ENCODE data around the gene CHST10.

The CHST10 gene

GRCh38 chr2:100417711-100418124 is 250 bp upstream of the CHST10 start:
- DNase-seq (ENCODE audit: low read depth, low spot score), result no peak
- H3K27ac ChIP-seq, result no peak overlapping the region

GRCh38 chr2:100416397-100416934 is 1.0 kb downstream of the CHST10 start:
- no peak for DNase-seq (ENCODE audit: low read depth, low spot score)
- H3K27ac ChIP-seq, result no peak overlapping the region

GRCh38 chr2:100413571-100413970 is 3.9 kb downstream of the CHST10 start:
- no peak overlapping the region for H3K27ac ChIP-seq
- DNase-seq (ENCODE audit: low read depth, low spot score), result no peak

- DNase-seq (ENCODE audit: low read depth, low spot score), result no peak
- H3K27ac ChIP-seq, result no peak overlapping the region
These were observed 4.6 kb downstream of the CHST10 start for GRCh38 chr2:100412881-100413321.

- no peak overlapping the region for H3K27ac ChIP-seq
- no peak for DNase-seq (ENCODE audit: low read depth, low spot score)
These were observed 5.0 kb downstream of the CHST10 start for GRCh38 chr2:100412466-100412865.

- no peak overlapping the region for H3K27ac ChIP-seq
- no peak for DNase-seq (ENCODE audit: low read depth, low spot score)
These were observed 5.6 kb downstream of the CHST10 start for GRCh38 chr2:100411841-100412292.

GRCh38 chr2:100409975-100410647 is 7.4 kb downstream of the CHST10 start:
- H3K27ac ChIP-seq, result no peak overlapping the region
- no peak for DNase-seq (ENCODE audit: low read depth, low spot score)

- no peak for DNase-seq (ENCODE audit: low read depth, low spot score)
- no peak overlapping the region for H3K27ac ChIP-seq
These were observed 8.0 kb downstream of the CHST10 start for GRCh38 chr2:100409461-100409860.

- no peak for DNase-seq (ENCODE audit: low read depth, low spot score)
These were observed 8.5 kb downstream of the CHST10 start for GRCh38 chr2:100408941-100409340.

GRCh38 chr2:100408104-100408503 is 9.4 kb downstream of the CHST10 start:
- no peak for DNase-seq (ENCODE audit: low read depth, low spot score)
- H3K27ac ChIP-seq, result no peak overlapping the region

More at GRCh38 chr2:100408941-100409340, 8.5 kb downstream of the CHST10 start:
- H3K27ac ChIP-seq, result no peak overlapping the region

- H3K27ac ChIP-seq, result no peak overlapping the region
- DNase-seq (ENCODE audit: low read depth, low spot score), result no peak
These were observed 9.9 kb downstream of the CHST10 start for GRCh38 chr2:100407563-100407962.

- H3K27ac ChIP-seq, result no peak overlapping the region
These were observed 10.4 kb downstream of the CHST10 start for GRCh38 chr2:100407073-100407472.

GRCh38 chr2:100406120-100406508 is 11.4 kb downstream of the CHST10 start:
- no peak overlapping the region for H3K27ac ChIP-seq
- no peak for DNase-seq (ENCODE audit: low read depth, low spot score)

More at GRCh38 chr2:100407073-100407472, 10.4 kb downstream of the CHST10 start:
- no peak for DNase-seq (ENCODE audit: low read depth, low spot score)

- H3K27ac ChIP-seq, result no peak overlapping the region
- no peak for DNase-seq (ENCODE audit: low read depth, low spot score)
These were observed 11.9 kb downstream of the CHST10 start for GRCh38 chr2:100405403-100406119.

- H3K27ac ChIP-seq, result no peak overlapping the region
- no peak for DNase-seq (ENCODE audit: low read depth, low spot score)
These were observed 13.1 kb downstream of the CHST10 start for GRCh38 chr2:100404411-100404810.

- H3K27ac ChIP-seq, result no peak overlapping the region
- DNase-seq (ENCODE audit: low read depth, low spot score), result no peak
These were observed 13.7 kb downstream of the CHST10 start for GRCh38 chr2:100403722-100404121.

- H3K27ac ChIP-seq, result no peak overlapping the region
- no peak for DNase-seq (ENCODE audit: low read depth, low spot score)
These were observed 16.2 kb downstream of the CHST10 start for GRCh38 chr2:100401268-100401667.

- DNase-seq (ENCODE audit: low read depth, low spot score), result no peak
- H3K27ac ChIP-seq, result no peak overlapping the region
These were observed 17.8 kb downstream of the CHST10 start for GRCh38 chr2:100399714-100400113.

- DNase-seq (ENCODE audit: low read depth, low spot score), result no peak
These were observed 19.5 kb downstream of the CHST10 start for GRCh38 chr2:100397976-100398375.

GRCh38 chr2:100397118-100397860 is 20.2 kb downstream of the CHST10 start:
- DNase-seq (ENCODE audit: low read depth, low spot score), result no peak
- H3K27ac ChIP-seq, result no peak overlapping the region

More at GRCh38 chr2:100397976-100398375, 19.5 kb downstream of the CHST10 start:
- H3K27ac ChIP-seq, result no peak overlapping the region

GRCh38 chr2:100396483-100396882 is 21.0 kb downstream of the CHST10 start:
- H3K27ac ChIP-seq, result no peak overlapping the region
- no peak for DNase-seq (ENCODE audit: low read depth, low spot score)
